Mesothelial cell of epicardium (in vitro differentiated cells): ENCODE results near the gene AUTS2. TPM values are rescaled to one million over a fixed set of nuclear protein-coding genes. Genes with fewer than 3 reads are reported as not detected.

Experiments used
- DNase-seq, 2 experiments: peaks; one replicate each; pipeline ENCODE4 v3.0.0; 2021; ENCODE audit warnings: low spot score in 2 of 2; ENCODE audit not compliant: unreplicated experiment in 2 of 2
- H3K27ac Mint-ChIP-seq: 2 replicates; pipeline ENCODE4 v1.8.0; 2021; ENCODE audit warnings: mixed read lengths
- H3K27me3 Mint-ChIP-seq: 2 replicates; pipeline ENCODE4 v1.8.0; 2021; ENCODE audit warnings: low read depth, mixed read lengths
- H3K36me3 Mint-ChIP-seq: 2 replicates; pipeline ENCODE4 v1.8.0; 2021; ENCODE audit warnings: mixed read lengths
- H3K4me1 Mint-ChIP-seq: 2 replicates; pipeline ENCODE4 v1.8.0; 2021; ENCODE audit warnings: mixed read lengths
- H3K4me3 Mint-ChIP-seq: 2 replicates; pipeline ENCODE4 v1.8.0; 2021; ENCODE audit warnings: mild to moderate bottlenecking, moderate library complexity, mixed read lengths
- H3K9me3 Mint-ChIP-seq: 2 replicates; pipeline ENCODE4 v1.8.0; 2021; ENCODE audit warnings: mixed read lengths
- total RNA-seq: library from RNA; stranded (reverse); gene quantifications from 3 replicates; pipeline ENCODE4 v1.2.1, GENCODE V29; 2021
- TF ChIP-seq, protein P1 (sequence below): fragments of 200-600 bp; sonication (generic); IDR thresholded peaks from one replicate; pipeline ENCODE4 v1.5.0; 2021; ENCODE audit warnings: antibody characterized with exemption; ENCODE audit not compliant: unreplicated experiment

AUTS2 gene
- total RNA-seq, 1 donor from 2014 or later: 135 TPM

DNA sequence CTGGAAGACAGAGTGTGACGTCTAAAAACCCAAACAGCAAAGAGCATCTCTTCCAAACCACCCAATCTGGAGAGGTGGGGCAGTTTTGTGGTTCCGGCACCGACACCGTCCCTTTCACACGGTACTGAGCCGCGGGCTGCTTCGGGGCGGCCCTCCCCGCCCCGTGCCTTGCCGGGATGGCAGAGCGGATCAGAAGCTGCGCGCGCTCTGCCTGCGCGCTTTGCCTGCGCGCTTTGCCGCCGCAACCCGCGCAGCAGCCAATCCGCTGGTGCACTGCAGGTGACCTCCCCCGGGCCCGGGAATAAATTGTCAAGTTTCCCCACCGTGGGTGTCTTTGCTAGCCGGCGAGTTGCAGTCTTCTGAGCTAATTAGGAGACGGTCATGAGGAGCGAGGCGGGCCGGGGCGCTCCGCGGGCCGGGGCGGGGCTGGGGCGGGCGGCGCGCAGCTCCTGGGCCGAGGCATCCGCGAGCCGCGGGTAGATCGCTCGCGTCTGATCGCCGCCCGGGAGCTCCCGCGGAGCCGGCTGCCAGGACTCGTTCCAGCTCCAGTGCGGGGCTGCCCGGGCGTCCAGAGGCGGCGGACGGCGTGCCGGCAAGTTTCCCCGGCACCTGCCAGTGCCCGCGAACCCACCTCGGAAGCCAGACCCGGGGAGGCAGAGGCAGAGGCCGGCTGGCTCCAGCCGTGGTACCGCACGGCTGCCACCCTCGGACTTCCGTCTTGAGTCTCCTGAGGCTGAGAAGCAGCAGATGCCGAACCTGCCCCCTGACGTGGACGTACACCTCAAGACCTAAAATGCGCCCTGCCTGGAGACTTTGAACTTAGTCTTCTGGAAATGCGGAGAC, 997.7 kb downstream of the AUTS2 start:
- Mint-ChIP-seq H3K36me3 (peaks cover 9% of the 10 kb centered on the region), H3K9me3 (peaks cover 6% of the 10 kb centered on the region), H3K27ac (no peak overlapping the region), H3K27me3 (peaks cover 54% of the 10 kb centered on the region), H3K4me1 (peaks cover 23% of the 10 kb centered on the region), H3K4me3 (peak overlapping the region; percentile 61)
- DNase-seq: peak in 1 of 2 experiments; percentile 46
- TF ChIP-seq, protein P1, sequence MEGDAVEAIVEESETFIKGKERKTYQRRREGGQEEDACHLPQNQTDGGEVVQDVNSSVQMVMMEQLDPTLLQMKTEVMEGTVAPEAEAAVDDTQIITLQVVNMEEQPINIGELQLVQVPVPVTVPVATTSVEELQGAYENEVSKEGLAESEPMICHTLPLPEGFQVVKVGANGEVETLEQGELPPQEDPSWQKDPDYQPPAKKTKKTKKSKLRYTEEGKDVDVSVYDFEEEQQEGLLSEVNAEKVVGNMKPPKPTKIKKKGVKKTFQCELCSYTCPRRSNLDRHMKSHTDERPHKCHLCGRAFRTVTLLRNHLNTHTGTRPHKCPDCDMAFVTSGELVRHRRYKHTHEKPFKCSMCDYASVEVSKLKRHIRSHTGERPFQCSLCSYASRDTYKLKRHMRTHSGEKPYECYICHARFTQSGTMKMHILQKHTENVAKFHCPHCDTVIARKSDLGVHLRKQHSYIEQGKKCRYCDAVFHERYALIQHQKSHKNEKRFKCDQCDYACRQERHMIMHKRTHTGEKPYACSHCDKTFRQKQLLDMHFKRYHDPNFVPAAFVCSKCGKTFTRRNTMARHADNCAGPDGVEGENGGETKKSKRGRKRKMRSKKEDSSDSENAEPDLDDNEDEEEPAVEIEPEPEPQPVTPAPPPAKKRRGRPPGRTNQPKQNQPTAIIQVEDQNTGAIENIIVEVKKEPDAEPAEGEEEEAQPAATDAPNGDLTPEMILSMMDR: no peak

DNA sequence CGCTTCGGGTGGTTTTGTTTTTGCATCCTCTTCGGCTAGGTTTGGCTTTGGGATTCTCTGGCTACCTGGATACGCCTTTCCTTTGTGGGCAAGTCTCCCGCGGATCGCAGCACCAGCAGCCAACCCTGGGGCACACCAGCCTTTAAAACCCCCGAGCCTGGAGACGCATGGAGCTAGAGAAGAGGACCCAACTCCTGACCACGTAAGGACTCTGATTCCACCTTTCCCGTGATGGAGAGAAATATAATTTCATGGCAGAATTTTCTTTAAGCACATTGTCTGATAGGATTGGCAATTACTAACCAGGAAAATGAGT, 998.3 kb downstream of the AUTS2 start:
- no peak for DNase-seq
- peak overlapping the region; percentile 50 for H3K4me3 Mint-ChIP-seq
- no peak overlapping the region for H3K27ac Mint-ChIP-seq
- peaks cover 12% of the 10 kb centered on the region for H3K9me3 Mint-ChIP-seq
- H3K36me3 Mint-ChIP-seq: peaks cover 15% of the 10 kb centered on the region
- TF ChIP-seq, protein P1: no peak
- peaks cover 54% of the 10 kb centered on the region for H3K27me3 Mint-ChIP-seq
- H3K4me1 Mint-ChIP-seq: peaks cover 23% of the 10 kb centered on the region

DNA sequence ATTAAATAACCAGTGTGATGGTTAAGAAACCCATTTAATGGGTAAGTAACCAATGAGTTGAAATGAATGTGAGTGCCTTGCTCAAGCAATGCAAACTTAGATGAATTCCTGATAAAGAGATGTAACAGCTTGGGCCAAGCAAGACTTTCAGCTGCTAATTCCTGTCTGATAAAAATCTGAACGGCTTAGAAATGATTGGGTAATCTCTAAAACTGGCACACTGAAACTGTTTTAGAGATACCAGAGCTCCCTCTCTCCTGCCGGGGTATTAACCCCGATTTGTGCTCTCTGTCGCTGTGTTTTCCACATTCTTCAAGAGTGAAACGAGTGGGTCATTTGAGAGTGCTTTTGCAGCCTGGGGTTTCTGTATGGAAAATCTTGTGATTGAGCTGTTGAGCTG, 998.8 kb downstream of the AUTS2 start:
- Mint-ChIP-seq H3K9me3 (peaks cover 12% of the 10 kb centered on the region), H3K27ac (no peak overlapping the region), H3K4me1 (peaks cover 23% of the 10 kb centered on the region), H3K27me3 (peaks cover 54% of the 10 kb centered on the region), H3K36me3 (peaks cover 17% of the 10 kb centered on the region), H3K4me3 (peak overlapping the region; percentile 50)
- TF ChIP-seq, protein P1: no peak
- DNase-seq: no peak

DNA sequence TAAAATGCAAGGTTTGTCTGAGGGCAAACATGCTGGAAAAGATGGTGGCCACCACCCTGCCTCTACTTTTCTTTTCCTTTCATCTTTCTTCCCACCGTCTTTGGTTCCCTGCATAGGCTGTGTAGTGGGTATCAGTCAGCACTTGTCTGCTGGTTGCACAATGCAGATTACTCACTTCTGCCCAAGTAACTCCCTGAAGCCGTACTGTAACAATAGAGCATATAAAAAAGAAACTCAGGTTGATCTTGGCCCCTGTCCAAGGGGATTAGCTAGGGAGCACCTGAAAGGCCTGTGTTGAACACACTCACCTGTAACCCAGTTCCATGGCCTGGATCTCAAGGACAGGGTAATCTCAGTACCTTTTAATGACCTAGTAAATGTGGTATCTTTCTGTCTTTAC, 1000.7 kb downstream of the AUTS2 start:
- peaks cover 23% of the 10 kb centered on the region for H3K4me1 Mint-ChIP-seq

DNA sequence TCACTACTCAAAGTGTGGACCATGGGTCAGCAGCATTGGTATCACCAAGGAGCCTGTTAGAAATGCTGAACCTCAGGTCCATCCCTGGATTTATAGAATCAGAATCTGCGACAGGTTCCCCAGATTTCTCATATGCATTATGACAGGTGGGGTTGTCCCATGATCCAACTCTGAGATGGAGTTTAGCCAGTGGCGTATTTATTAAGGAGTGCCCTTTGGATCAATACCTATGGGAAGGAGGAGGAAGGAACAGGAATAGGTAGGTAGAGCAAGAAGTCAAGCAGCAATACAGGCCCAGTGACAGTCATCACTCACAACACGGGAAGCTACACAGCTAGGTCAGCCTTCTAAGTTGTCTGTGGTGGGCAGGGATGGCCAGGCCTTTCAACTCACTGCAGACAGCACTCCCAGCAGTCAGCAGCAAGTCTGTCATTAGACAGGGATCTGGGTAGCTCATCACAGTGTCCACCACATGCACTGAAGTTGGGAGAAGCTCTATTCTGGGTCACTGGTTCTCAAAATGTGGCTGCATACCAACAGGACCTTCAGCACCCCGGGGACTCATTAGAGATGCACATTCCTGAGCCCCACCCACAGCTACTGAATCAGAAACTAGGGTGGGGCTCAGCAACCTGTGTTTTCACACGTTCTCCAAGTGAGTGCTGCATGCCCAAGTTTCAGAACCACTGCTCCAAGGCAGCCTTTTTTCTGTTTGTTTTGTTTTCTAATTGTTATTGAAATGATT, 1001.3 kb downstream of the AUTS2 start:
- no peak overlapping the region for H3K27ac Mint-ChIP-seq
- TF ChIP-seq, protein P1: no peak
- no peak for DNase-seq
- peaks cover 41% of the 10 kb centered on the region for H3K27me3 Mint-ChIP-seq
- peaks cover 23% of the 10 kb centered on the region for H3K4me1 Mint-ChIP-seq
- peaks cover 19% of the 10 kb centered on the region for H3K9me3 Mint-ChIP-seq
- peaks cover 32% of the 10 kb centered on the region for H3K36me3 Mint-ChIP-seq
- no peak overlapping the region for H3K4me3 Mint-ChIP-seq

More for the DNA sequence above, 1000.7 kb downstream of the AUTS2 start:
- Mint-ChIP-seq H3K27ac (no peak overlapping the region), H3K36me3 (peaks cover 25% of the 10 kb centered on the region), H3K4me3 (no peak overlapping the region), H3K27me3 (peaks cover 47% of the 10 kb centered on the region), H3K9me3 (peaks cover 13% of the 10 kb centered on the region)
- TF ChIP-seq, protein P1: no peak
- no peak for DNase-seq
